Activated CD8-positive, alpha-beta memory T cell treated with anti-CD3 and anti-CD28 coated beads for 24 hours (primary cell): ENCODE results near the gene AUTS2.
"Not testable (repeated sequence)": the region's sequence is repeated elsewhere in the genome, so short reads cannot be mapped to it uniquely, and the experiment has no call there.

Source experiments
- DNase-seq: peaks from one replicate; pipeline ENCODE4 v3.0.0-alpha.2; 2020

The AUTS2 gene

DNA sequence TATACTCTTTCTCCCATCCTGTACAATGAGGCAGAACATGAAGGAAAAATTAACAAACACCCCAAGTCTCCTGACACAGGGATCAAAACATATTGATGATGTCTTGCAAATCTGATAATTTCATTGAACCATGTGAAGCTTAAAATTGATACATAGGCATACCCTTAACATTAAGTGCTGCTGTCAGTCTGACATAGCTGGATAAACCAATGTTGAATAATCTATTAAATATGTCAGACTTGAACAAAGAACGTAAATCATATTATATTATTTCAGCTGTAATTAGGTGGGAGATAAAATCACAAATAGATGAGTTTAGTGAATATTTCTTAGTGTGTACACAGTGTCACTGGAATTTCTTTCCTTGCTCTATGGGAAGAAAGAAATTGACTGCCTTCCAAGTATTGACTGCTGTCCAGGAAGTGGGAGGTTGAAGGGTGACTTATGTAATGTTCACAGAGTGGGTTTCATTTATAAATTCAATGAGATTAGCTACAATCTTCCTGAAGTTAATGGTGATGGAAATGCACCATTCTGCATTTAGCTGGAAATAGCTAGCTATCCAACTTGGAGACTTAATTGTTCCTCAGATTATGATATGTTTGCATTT is 170.8 kb downstream of the AUTS2 start:
- DNase-seq: no peak

DNA sequence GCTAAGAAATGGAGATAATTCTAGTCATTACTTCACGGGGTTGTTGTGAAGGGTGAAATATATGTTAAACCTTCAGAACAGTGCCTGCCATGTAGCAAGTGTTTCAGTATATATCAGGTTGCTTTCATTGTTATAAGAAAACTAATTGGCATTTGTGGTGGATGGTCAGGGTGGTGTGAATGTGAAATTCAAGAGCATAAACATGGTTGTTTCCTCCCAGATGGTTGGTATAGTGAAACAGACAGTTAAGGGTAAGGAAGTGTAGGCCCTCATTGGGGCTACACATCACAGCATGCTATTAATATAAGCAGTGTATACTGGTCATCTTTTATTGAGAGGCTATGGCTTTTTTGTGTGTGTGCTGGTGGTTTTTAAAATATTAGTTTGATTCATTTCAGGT is 171.6 kb downstream of the AUTS2 start:
- DNase-seq: no peak

GRCh38 chr7:69770613-69771012 is 172.3 kb downstream of the AUTS2 start:
- no peak for DNase-seq

GRCh38 chr7:69772718-69773436 is 174.6 kb downstream of the AUTS2 start:
- DNase-seq: no peak

GRCh38 chr7:69773535-69774225 is 175.4 kb downstream of the AUTS2 start:
- no peak for DNase-seq

DNA sequence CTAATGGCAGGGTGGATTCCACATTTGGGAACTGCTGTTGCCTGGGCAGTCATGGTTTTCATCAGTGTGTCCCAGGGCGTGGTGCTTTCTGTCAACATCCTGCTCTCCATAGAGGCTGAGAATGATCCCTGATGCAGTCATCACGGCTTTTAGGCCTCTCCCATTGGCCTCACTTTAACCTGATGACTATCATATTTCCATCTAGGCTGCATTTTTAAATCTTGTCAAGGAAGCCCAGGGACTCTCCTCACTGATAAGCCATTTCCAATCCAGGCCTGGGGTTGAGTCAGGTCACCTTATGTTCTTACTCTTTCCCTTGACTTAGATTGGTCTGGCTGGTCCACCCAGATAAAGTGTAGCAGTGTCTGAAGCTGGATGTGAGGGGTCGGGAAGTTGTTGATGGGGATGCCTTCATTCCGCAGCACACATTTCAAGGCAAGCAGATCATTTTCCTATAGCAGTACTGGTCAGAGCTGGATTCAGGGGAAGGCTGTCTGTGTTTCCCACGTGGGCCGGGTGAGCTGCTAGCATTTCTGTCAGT is 177.0 kb downstream of the AUTS2 start:
- no peak for DNase-seq

- DNase-seq: no peak
Measured at GRCh38 chr7:69776611-69777010, 178.3 kb downstream of the AUTS2 start.

- no peak for DNase-seq
Measured at GRCh38 chr7:69778138-69778537, 179.9 kb downstream of the AUTS2 start.

DNA sequence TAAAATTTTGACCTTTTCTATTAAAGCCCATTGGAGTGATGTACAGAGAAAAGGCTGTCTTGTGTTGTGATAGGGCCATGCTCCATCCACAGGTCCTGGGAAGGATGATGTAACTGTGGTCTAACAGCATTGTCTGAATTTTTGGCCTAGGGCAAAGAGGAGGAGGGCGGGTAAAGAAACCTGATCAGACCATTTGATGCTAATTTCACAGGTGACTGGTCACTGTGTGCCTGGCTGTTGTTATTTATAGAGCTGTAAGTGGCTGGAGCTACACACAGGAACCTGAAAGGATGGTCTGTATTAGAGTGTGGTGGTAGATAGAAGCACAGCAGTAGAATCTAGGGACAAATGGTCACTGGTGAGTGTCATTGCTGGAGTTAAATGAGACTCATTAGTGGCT is 182.1 kb downstream of the AUTS2 start:
- no peak for DNase-seq

- DNase-seq: no peak
Measured at GRCh38 chr7:69781412-69781846, 183.2 kb downstream of the AUTS2 start.

GRCh38 chr7:69782917-69783684 is 184.8 kb downstream of the AUTS2 start:
- no peak for DNase-seq

- not testable (repeated sequence) for DNase-seq
Measured at GRCh38 chr7:69786130-69786529, 187.9 kb downstream of the AUTS2 start.

GRCh38 chr7:69786730-69787395 is 188.6 kb downstream of the AUTS2 start:
- no peak for DNase-seq

- DNase-seq: no peak
Measured at GRCh38 chr7:69787736-69788431, 189.6 kb downstream of the AUTS2 start.

DNA sequence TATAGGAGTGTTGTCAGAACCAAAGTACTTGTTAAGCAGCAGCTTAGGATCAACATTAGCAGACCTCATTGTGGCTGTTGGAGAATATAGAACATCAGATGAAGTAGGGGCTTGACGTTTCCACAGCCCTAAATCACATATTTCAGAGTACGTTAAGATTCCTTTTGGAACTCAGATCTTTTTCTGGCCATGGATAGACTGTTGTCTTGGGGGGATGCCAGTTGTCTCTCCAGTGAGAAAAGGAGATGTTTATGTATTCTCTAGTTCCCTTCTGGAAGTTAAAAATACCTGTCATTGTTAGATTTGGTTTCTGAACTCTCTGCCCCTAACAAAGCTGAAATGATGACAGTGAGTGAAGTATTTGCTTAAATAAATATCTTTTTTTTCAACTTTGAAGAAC is 191.3 kb downstream of the AUTS2 start:
- no peak for DNase-seq

DNA sequence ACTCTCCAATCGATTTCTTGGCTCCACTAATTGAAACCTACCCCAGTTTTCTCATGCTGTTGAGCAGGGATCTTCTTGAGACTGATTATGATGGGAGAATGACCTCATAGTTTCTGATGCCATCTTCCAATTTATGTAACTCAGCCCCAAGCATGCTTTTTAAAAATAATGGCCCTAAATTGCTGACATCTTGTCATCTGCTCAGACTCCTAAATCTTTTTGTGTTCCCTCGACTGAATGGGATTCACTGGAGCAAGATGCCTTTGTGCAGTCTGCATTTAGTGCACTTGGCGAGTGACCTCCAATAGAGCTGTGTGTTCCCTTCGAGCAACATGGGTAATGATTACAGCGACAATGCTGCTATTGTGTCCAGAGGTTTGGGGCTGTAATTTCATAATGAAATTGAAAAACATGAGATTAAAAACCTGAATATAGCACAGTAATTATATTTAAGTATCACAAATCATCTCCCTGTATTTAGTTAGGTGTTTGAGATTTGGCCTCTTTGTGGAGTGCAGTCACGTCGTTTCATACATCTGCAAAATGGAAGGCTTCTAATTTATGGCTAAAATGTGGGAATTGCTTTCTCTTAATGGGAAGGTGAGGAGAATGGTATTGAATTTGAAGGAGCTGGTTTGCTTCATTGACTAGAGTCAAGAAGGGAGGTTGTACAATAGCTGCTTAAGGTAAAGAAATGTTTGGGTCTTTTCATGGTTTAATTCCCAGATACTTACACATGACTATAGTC is 192.9 kb downstream of the AUTS2 start:
- no peak for DNase-seq

GRCh38 chr7:69791739-69792138 is 193.5 kb downstream of the AUTS2 start:
- no peak for DNase-seq

GRCh38 chr7:69795932-69796331 is 197.7 kb downstream of the AUTS2 start:
- no peak for DNase-seq

GRCh38 chr7:69796416-69796815 is 198.1 kb downstream of the AUTS2 start:
- no peak for DNase-seq

DNA sequence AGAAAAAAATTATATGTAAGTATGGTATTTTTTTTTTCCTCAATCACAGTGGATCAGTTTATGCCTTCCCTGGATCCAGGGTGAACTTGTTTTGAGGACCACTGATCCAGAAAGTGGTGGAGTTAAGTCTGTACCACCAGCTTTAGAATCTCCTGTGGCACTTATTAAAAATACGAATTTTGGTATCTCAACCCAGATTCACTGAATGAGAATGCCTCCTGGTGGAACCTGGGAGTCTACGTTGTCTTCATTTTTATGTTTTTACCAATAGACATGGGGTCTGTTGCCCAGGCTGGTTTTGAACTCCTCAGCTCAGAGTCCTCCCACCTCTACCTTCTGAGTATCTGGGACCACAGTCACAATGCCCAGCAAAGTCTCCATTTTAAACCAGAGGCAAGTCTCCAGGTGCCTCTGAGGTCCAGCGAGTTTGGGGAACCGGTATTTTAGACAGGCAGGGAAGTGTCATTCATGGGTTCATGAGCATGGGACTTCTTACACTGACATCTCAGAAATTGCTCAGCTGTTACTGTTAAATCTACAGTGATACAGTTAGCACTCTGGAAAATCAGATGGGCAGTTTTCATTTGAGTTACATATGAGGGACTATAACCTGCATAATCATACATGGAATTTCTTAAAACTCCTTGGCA is 200.9 kb downstream of the AUTS2 start:
- no peak for DNase-seq

DNA sequence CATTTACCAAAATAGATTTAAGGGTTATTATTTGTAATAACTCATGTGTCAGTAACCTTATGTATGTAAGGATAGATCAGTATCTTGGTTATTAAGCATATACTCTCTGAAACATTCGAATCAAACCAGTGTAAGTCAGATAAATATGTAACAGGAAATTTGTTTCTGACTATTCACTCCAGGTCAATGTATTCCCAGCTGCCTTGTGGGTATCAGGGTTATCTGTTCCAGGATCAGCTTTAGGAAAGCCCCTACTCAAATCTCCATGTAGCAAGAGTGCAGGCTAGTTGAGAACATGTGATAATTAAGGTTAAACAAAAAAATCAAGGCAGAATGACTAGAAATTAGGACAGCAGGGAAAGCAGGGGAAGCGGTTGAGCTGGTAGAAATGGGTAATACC is 201.7 kb downstream of the AUTS2 start:
- DNase-seq: no peak
